ENCODE data around the gene CLDND1. TPM values are rescaled to one million over a fixed set of nuclear protein-coding genes. Genes with fewer than 3 reads are reported as not detected.
A peak's percentile ranks its signal among the peaks of the same experiment; 100 is the strongest.

The CLDND1 gene
- total RNA-seq, 6 experiments from 2014 or later = 41.4 to 52.3 (median 48.5) TPM

DNA sequence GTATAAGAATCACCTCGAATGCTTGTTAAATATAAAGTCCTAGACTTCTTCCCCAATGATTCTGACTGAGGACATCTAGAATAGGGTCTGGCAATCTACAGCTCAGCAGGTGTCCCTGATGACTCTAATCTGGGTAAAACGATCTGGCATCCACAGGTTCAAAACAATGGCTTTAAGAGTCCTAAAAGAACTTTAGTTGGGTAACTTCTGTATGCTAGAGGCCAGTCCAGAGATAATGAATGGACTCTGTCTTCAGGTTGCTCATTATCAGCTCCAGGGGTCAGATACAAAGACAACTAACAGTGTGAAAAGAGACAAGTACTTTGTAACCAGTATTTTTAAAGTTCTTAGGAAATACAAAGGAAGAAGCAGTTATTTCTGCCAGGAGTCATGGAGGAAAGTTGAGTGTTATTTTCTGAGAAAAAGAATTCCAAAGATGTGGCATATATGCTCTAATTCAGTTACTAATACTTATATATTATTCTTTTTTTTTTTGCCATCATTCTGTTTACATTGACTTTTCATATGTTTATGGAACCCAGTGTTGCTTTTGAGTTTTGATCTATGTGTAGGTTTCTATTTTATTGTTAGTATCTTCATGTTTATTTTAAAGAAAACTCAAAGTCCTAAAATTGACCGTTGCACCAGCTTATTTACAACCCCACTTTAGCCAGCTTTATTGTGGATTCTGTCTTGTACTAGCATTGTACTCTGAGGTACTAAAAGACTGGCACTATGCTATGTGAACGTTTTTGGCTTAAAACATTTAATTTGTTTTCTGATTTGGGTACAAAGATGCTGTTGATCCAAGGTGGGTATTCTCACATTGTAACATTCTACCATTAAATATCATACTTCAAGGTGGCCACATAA lies 6.0 kb upstream of the CLDND1 start:
- H3K4me1 Mint-ChIP-seq (ENCODE audit: low read depth) = no peaks in the 10 kb centered on the region
- no peak overlapping the region for H3K27ac Mint-ChIP-seq
- H3K4me3 Mint-ChIP-seq = no peak overlapping the region
- TF ChIP-seq CTCF (IDR thresholded peaks at IDR 0.05) = no peak
- no peaks in the 10 kb centered on the region for H3K36me3 Mint-ChIP-seq (ENCODE audit: low read depth)
- no peak for DNase-seq
- H3K9me3 Mint-ChIP-seq = no peaks in the 10 kb centered on the region
- H3K27me3 Mint-ChIP-seq (ENCODE audit: insufficient read depth) = peaks cover 16% of the 10 kb centered on the region

- no peak for DNase-seq
- H3K36me3 Mint-ChIP-seq (ENCODE audit: low read depth) = peaks cover 8% of the 10 kb centered on the region; the same call in 1 of the 2 replicates
- no peaks in the 10 kb centered on the region for H3K9me3 Mint-ChIP-seq
- H3K27ac Mint-ChIP-seq = no peak overlapping the region
- no peak overlapping the region for H3K4me3 Mint-ChIP-seq
- TF ChIP-seq CTCF (IDR thresholded peaks at IDR 0.05) = no peak
- H3K4me1 Mint-ChIP-seq (ENCODE audit: low read depth) = peaks cover 16% of the 10 kb centered on the region
- no peaks in the 10 kb centered on the region; the same call in 1 of the 2 replicates for H3K27me3 Mint-ChIP-seq (ENCODE audit: insufficient read depth)
Measured at GRCh38 chr3:98525494-98525893, 2.8 kb upstream of the CLDND1 start.

DNA sequence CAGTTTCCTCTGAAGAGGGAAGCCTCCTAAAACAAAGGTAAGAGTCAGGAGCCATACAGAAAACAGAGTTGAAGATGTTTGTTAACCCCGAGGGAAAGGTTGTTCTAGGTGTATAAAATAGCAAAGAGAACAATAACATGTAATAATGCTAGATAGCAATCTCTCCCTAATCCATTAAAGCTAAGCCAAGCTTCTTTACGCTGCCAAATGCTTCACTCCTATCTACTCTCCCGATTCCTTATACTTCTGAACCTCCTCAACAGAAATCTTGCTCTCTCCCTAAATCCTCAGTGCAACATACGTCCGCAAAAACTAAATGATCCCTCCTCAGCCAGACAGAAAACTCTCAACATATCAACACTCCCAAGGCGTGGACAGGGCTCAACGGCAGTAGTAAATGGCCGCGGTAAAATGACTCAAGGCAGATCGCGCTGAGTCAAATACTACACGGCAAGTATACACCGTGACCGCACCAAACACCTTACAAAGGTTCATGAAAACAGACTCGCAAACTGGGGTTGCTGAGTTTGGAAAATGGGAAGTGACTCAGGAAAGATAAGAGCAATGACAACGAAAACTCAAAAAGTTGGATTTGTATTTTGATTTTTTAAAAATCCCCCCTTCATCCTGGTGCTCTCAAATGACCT lies 682 bp downstream of the CLDND1 start:
- peak overlapping the region; percentile 90 for H3K4me3 Mint-ChIP-seq
- TF ChIP-seq CTCF (IDR thresholded peaks at IDR 0.05) = no peak
- H3K27me3 Mint-ChIP-seq (ENCODE audit: insufficient read depth) = no peaks in the 10 kb centered on the region; the same call in 1 of the 2 replicates
- peak overlapping the region; percentile 99 for H3K27ac Mint-ChIP-seq
- no peaks in the 10 kb centered on the region for H3K9me3 Mint-ChIP-seq
- peaks cover 31% of the 10 kb centered on the region for H3K4me1 Mint-ChIP-seq (ENCODE audit: low read depth)
- peaks cover 8% of the 10 kb centered on the region; the same call in 1 of the 2 replicates for H3K36me3 Mint-ChIP-seq (ENCODE audit: low read depth)
- DNase-seq = peak; percentile 57

- no peak for TF ChIP-seq CTCF (IDR thresholded peaks at IDR 0.05)
Measured at GRCh38 chr3:98519351-98519750, 3.4 kb downstream of the CLDND1 start.

DNA sequence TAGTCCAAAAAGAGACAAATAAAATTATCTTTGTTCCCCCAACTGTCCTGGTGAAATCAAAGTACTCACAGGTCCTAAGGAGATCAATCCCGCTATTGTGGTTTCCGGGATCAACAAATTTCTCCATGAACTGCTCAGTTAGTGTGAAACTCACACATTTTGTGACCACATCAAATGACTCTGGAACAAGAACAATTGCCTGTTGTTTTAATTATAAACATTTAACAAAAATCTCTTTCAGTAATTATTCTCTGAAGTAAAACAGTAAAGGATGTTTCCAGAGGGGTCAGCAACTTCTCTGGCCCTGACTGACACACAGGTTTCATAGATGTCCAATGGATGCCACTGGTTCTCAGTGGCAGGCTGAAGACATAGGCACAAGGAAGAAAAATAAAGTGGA lies 3.9 kb downstream of the CLDND1 start:
- Mint-ChIP-seq H3K9me3 (no peaks in the 10 kb centered on the region), H3K27ac (no peak overlapping the region), H3K4me3 (no peak overlapping the region), H3K36me3 (ENCODE audit: low read depth) (peaks cover 18% of the 10 kb centered on the region; the same call in 1 of the 2 replicates), H3K27me3 (ENCODE audit: insufficient read depth) (peaks cover 1% of the 10 kb centered on the region; the same call in 1 of the 2 replicates), H3K4me1 (ENCODE audit: low read depth) (peaks cover 32% of the 10 kb centered on the region)
- DNase-seq = no peak
- TF ChIP-seq CTCF (IDR thresholded peaks at IDR 0.05) = no peak

More at GRCh38 chr3:98519351-98519750, 3.4 kb downstream of the CLDND1 start:
- no peaks in the 10 kb centered on the region for H3K9me3 Mint-ChIP-seq
- DNase-seq = no peak
- H3K4me3 Mint-ChIP-seq = no peak overlapping the region
- no peak overlapping the region for H3K27ac Mint-ChIP-seq
- peaks cover 31% of the 10 kb centered on the region for H3K4me1 Mint-ChIP-seq (ENCODE audit: low read depth)
- H3K36me3 Mint-ChIP-seq (ENCODE audit: low read depth) = peaks cover 18% of the 10 kb centered on the region; the same call in 1 of the 2 replicates
- H3K27me3 Mint-ChIP-seq (ENCODE audit: insufficient read depth) = peaks cover 1% of the 10 kb centered on the region; the same call in 1 of the 2 replicates

All from HFFc6 (cell line).